HG03066 (cell line): Measurements from ENCODE around the gene AVPR1B.
A peak's percentile ranks its signal among the peaks of the same experiment; 100 is the strongest.
"Not testable (repeated sequence)": the region's sequence is repeated elsewhere in the genome, so short reads cannot be mapped to it uniquely, and the experiment has no call there.

Source experiments
- ATAC-seq: cut with Tn5 transposase; IDR thresholded peaks from one replicate; pipeline ENCODE4 v1.9.1; 2021; ENCODE audit warnings: low read depth; ENCODE audit not compliant: unreplicated experiment

Gene AVPR1B

GRCh38 chr1:206082831-206083695, 34.1 kb downstream of the AVPR1B start:
- no peak for ATAC-seq

- no peak for ATAC-seq
Measured at GRCh38 chr1:206081856-206082255, 35.3 kb downstream of the AVPR1B start.

GRCh38 chr1:206080026-206080820, 37.0 kb downstream of the AVPR1B start:
- ATAC-seq, result no peak

- ATAC-seq, result no peak
Measured at GRCh38 chr1:206079135-206079534, 38.1 kb downstream of the AVPR1B start.

- ATAC-seq, result no peak
Measured at GRCh38 chr1:206075786-206076755, 41.1 kb downstream of the AVPR1B start.

- no peak for ATAC-seq
Measured at GRCh38 chr1:206074839-206075238, 42.3 kb downstream of the AVPR1B start.

- no peak for ATAC-seq
Measured at GRCh38 chr1:206070627-206071304, 46.4 kb downstream of the AVPR1B start.

- ATAC-seq, result no peak
Measured at GRCh38 chr1:206068314-206068713, 48.9 kb downstream of the AVPR1B start.

- ATAC-seq, result no peak
Measured at GRCh38 chr1:206067486-206068227, 49.5 kb downstream of the AVPR1B start.

- ATAC-seq, result peak; percentile 85
Measured at GRCh38 chr1:206066479-206067171, 50.6 kb downstream of the AVPR1B start.

- no peak for ATAC-seq
Measured at GRCh38 chr1:206065547-206066145, 51.5 kb downstream of the AVPR1B start.

GRCh38 chr1:206064501-206064900, 52.7 kb downstream of the AVPR1B start:
- not testable (repeated sequence) for ATAC-seq

GRCh38 chr1:206064001-206064400, 53.2 kb downstream of the AVPR1B start:
- not testable (repeated sequence) for ATAC-seq

- no peak for ATAC-seq
Measured at GRCh38 chr1:206062464-206062863, 54.7 kb downstream of the AVPR1B start.

- ATAC-seq, result no peak
Measured at GRCh38 chr1:206060844-206061243, 56.3 kb downstream of the AVPR1B start.
